GM21717 (cell line): ENCODE results near the gene ADAM22.

Experiments
- ATAC-seq: cut with Tn5 transposase; IDR thresholded peaks from one replicate; pipeline ENCODE4 v1.9.1; 2021; ENCODE audit warnings: mild to moderate bottlenecking, moderate library complexity; ENCODE audit not compliant: unreplicated experiment

The ADAM22 gene

GRCh38 chr7:88102675-88103074 lies 168.6 kb downstream of the ADAM22 start:
- ATAC-seq = no peak

- no peak for ATAC-seq
Observed at GRCh38 chr7:88104732-88105131, 170.7 kb downstream of the ADAM22 start.

GRCh38 chr7:88105231-88105630 lies 171.2 kb downstream of the ADAM22 start:
- no peak for ATAC-seq

- no peak for ATAC-seq
Observed at GRCh38 chr7:88106434-88106833, 172.4 kb downstream of the ADAM22 start.

- ATAC-seq = no peak
Observed at GRCh38 chr7:88109612-88110011, 175.6 kb downstream of the ADAM22 start.

GRCh38 chr7:88111140-88111743 lies 177.2 kb downstream of the ADAM22 start:
- ATAC-seq = no peak

- no peak for ATAC-seq
Observed at GRCh38 chr7:88111954-88112471, 178.0 kb downstream of the ADAM22 start.

GRCh38 chr7:88115258-88115796 lies 181.3 kb downstream of the ADAM22 start:
- ATAC-seq = no peak

- no peak for ATAC-seq
Observed at GRCh38 chr7:88115816-88116215, 181.8 kb downstream of the ADAM22 start.

- ATAC-seq = no peak
Observed at GRCh38 chr7:88116235-88116795, 182.3 kb downstream of the ADAM22 start.

GRCh38 chr7:88117325-88117724 lies 183.3 kb downstream of the ADAM22 start:
- no peak for ATAC-seq

GRCh38 chr7:88121335-88121734 lies 187.3 kb downstream of the ADAM22 start:
- no peak for ATAC-seq

- no peak for ATAC-seq
Observed at GRCh38 chr7:88127637-88128290, 193.7 kb downstream of the ADAM22 start.

- no peak for ATAC-seq
Observed at GRCh38 chr7:88132725-88133124, 198.7 kb downstream of the ADAM22 start.

- ATAC-seq = no peak
Observed at GRCh38 chr7:88140947-88141346, 206.9 kb downstream of the ADAM22 start.

- ATAC-seq = no peak
Observed at GRCh38 chr7:88141479-88141878, 207.4 kb downstream of the ADAM22 start.

- no peak for ATAC-seq
Observed at GRCh38 chr7:88141953-88142352, 207.9 kb downstream of the ADAM22 start.

GRCh38 chr7:88146616-88147015 lies 212.6 kb downstream of the ADAM22 start:
- ATAC-seq = no peak

- no peak for ATAC-seq
Observed at GRCh38 chr7:88147341-88147740, 213.3 kb downstream of the ADAM22 start.

GRCh38 chr7:88147949-88148348 lies 213.9 kb downstream of the ADAM22 start:
- no peak for ATAC-seq

GRCh38 chr7:88150033-88150432 lies 216.0 kb downstream of the ADAM22 start:
- no peak for ATAC-seq
